Measurements from ENCODE around the gene PCNT. TPM values are rescaled to one million over a fixed set of nuclear protein-coding genes. Genes with fewer than 3 reads are reported as not detected.
A peak's percentile ranks its signal among the peaks of the same experiment; 100 is the strongest.

PCNT gene
- total RNA-seq, 2 experiments from 2014 or later = 54.4 to 55.5 TPM

GRCh38 chr21:46323227-46323709 is 688 bp upstream of the PCNT start:
- H3K4me3 ChIP-seq (ENCODE audit: low read length) = peak overlapping the region; percentile 96
- H3K36me3 ChIP-seq (ENCODE audit: insufficient read depth, low read length) = peaks cover 3% of the 10 kb centered on the region
- H3K27ac ChIP-seq (ENCODE audit: low read depth in 1 of 2, low read length in 2 of 2) = peak overlapping the region in 1 of 2 donors; percentile 10
- Mint-ChIP-seq H3K36me3 (ENCODE audit: low read depth) (peaks cover 33% of the 10 kb centered on the region), H3K9me3 (no peaks in the 10 kb centered on the region), H3K4me3 (peak overlapping the region; percentile 96), H3K27ac (peak overlapping the region; percentile 99), H3K4me1 (ENCODE audit: low read depth) (peaks cover 39% of the 10 kb centered on the region), H3K27me3 (no peaks in the 10 kb centered on the region)
- ATAC-seq (ENCODE audit: poor library complexity) = peak; percentile 2
- no peaks in the 10 kb centered on the region for H3K9me3 ChIP-seq (ENCODE audit: control insufficient read depth in 1 of 2, insufficient read depth in 1 of 2, low read length in 2 of 2)
- peak in 2 of 14 experiments; percentile 3 for DNase-seq
- CTCF ChIA-PET = interaction anchor here (1.0 kb wide), 1 partner anchor 180 kb away, joined by 3 read pairs; no protein-coding TSS in a partner anchor
- H3K27me3 ChIP-seq (ENCODE audit: control insufficient read depth in 1 of 2, insufficient read depth in 2 of 2, low read length in 2 of 2) = no peaks in the 10 kb centered on the region
- TF ChIP-seq CTCF (IDR thresholded peaks at IDR 0.05) = no peak
- intact Hi-C loops (cut with DNase I, micrococcal nuclease) = loop anchor here (1.0 to 10.0 kb wide), 8 partner anchors 36 to 1038 kb away; partner anchors contain the start of genes YBEY (in 2 of the 2), DIP2A (in 1 of the 2), MCM3AP (in 1 of the 2) and PCBP3 (in 1 of the 2)
- peaks cover 28% of the 10 kb centered on the region for H3K4me1 ChIP-seq (ENCODE audit: insufficient read depth, low read length)
- POLR2A ChIA-PET = interaction anchor here (0.9 kb wide), 1 partner anchor 312 kb away, joined by 3 read pairs; the partner anchor contains the start of gene PRMT2

- Mint-ChIP-seq H3K4me1 (ENCODE audit: low read depth) (peaks cover 39% of the 10 kb centered on the region), H3K27ac (peak overlapping the region; percentile 99), H3K27me3 (no peaks in the 10 kb centered on the region), H3K4me3 (peak overlapping the region; percentile 96), H3K36me3 (ENCODE audit: low read depth) (peaks cover 40% of the 10 kb centered on the region), H3K9me3 (no peaks in the 10 kb centered on the region)
- intact Hi-C loops (cut with DNase I, micrococcal nuclease) = loop anchor here (2.0 to 10.0 kb wide), 7 partner anchors 37 to 1040 kb away; partner anchors contain the start of genes COL6A1 (in 1 of the 2), MCM3AP (in 1 of the 2), PCBP3 (in 1 of the 2) and POFUT2 (in 1 of the 2)
- TF ChIP-seq CTCF (IDR thresholded peaks at IDR 0.05) = no peak
- ChIA-PET CTCF (interaction anchor here (1.1 to 1.5 kb wide), 2 partner anchors 39 to 181 kb away, joined by 3 to 6 read pairs; partner anchors contain the start of genes MCM3AP and YBEY), POLR2A (no interaction called here)
- ATAC-seq (ENCODE audit: poor library complexity) (peak; percentile 76), DNase-seq (peak; percentile 77 to 96 (median 88))
- H3K27me3 ChIP-seq (ENCODE audit: control insufficient read depth in 1 of 2, insufficient read depth in 2 of 2, low read length in 2 of 2) = no peaks in the 10 kb centered on the region
- H3K36me3 ChIP-seq (ENCODE audit: insufficient read depth, low read length) = peaks cover 11% of the 10 kb centered on the region
- H3K4me3 ChIP-seq (ENCODE audit: low read length) = peak overlapping the region; percentile 96
- no peaks in the 10 kb centered on the region for H3K9me3 ChIP-seq (ENCODE audit: control insufficient read depth in 1 of 2, insufficient read depth in 1 of 2, low read length in 2 of 2)
- H3K4me1 ChIP-seq (ENCODE audit: insufficient read depth, low read length) = peaks cover 28% of the 10 kb centered on the region
- peak overlapping the region; percentile 96 to 100 for H3K27ac ChIP-seq (ENCODE audit: low read depth in 1 of 2, low read length in 2 of 2)
Measured at GRCh38 chr21:46324390-46325072, 575 bp downstream of the PCNT start.

GRCh38 chr21:46325073-46325912 is 1.3 kb downstream of the PCNT start:
- Mint-ChIP-seq H3K4me3 (peak overlapping the region; percentile 89), H3K9me3 (no peaks in the 10 kb centered on the region), H3K27me3 (no peaks in the 10 kb centered on the region), H3K27ac (peak overlapping the region; percentile 84), H3K36me3 (ENCODE audit: low read depth) (peaks cover 47% of the 10 kb centered on the region), H3K4me1 (ENCODE audit: low read depth) (peaks cover 38% of the 10 kb centered on the region)
- Histone ChIP-seq H3K4me3 (ENCODE audit: low read length) (peak overlapping the region; percentile 96), H3K9me3 (ENCODE audit: control insufficient read depth in 1 of 2, insufficient read depth in 1 of 2, low read length in 2 of 2) (no peaks in the 10 kb centered on the region), H3K4me1 (ENCODE audit: insufficient read depth, low read length) (peaks cover 28% of the 10 kb centered on the region), H3K27me3 (ENCODE audit: control insufficient read depth in 1 of 2, insufficient read depth in 2 of 2, low read length in 2 of 2) (no peaks in the 10 kb centered on the region), H3K36me3 (ENCODE audit: insufficient read depth, low read length) (peaks cover 16% of the 10 kb centered on the region), H3K27ac (ENCODE audit: low read depth in 1 of 2, low read length in 2 of 2) (peak overlapping the region in 1 of 2 donors; percentile 46)
- CTCF ChIA-PET = interaction anchor here (1.1 to 1.5 kb wide), 2 partner anchors 40 to 182 kb away, joined by 3 to 6 read pairs; partner anchors contain the start of genes MCM3AP and YBEY
- no peak for TF ChIP-seq CTCF (IDR thresholded peaks at IDR 0.05)
- POLR2A ChIA-PET = interaction anchor here (0.6 to 1.2 kb wide), 4 partner anchors 132 to 310 kb away, joined by 3 to 4 read pairs (median 3); partner anchors contain the start of gene PRMT2
- peak in 12 of 14 experiments; percentile 8 to 69 (median 23) for DNase-seq
- no peak for ATAC-seq (ENCODE audit: poor library complexity)
- intact Hi-C loops (cut with DNase I, micrococcal nuclease) = loop anchor here in 1 of 2 experiments (2.0 to 10.0 kb wide), 3 partner anchors 138 to 1040 kb away; partner anchors contain the start of genes COL6A1 and POFUT2
